DOHH2 (cell line): ENCODE measurements around the gene HERC4.

Experiments used
- H3F3A ChIP-seq: fragments of 200-600 bp; sonication (generic), shearing (Covaris generic); 2 replicates; pipeline ENCODE4 v1.6.0; 2016; ENCODE audit warnings: antibody characterized with exemption, mild to moderate bottlenecking; ENCODE audit not compliant: control insufficient read depth, insufficient read depth
- H3K27ac ChIP-seq: fragments of 200-600 bp; sonication (generic); 2 replicates; pipeline ENCODE4 v1.5.1; 2014; ENCODE audit warnings: low read depth, mild to moderate bottlenecking, low read length, moderate library complexity
- H3K27me3 ChIP-seq: fragments of 200-600 bp; sonication (generic); 2 replicates; pipeline ENCODE4 v1.6.1; 2014; ENCODE audit warnings: mild to moderate bottlenecking, low read length, mixed read lengths; ENCODE audit not compliant: control insufficient read depth
- H3K36me3 ChIP-seq: fragments of 200-600 bp; sonication (generic); 2 replicates; pipeline ENCODE4 v1.6.1; 2014; ENCODE audit warnings: mild to moderate bottlenecking, low read length, moderate library complexity, mixed read lengths; ENCODE audit not compliant: control insufficient read depth
- H3K4me1 ChIP-seq: fragments of 200-600 bp; sonication (generic); 2 replicates; pipeline ENCODE4 v1.6.1; 2014; ENCODE audit warnings: mild to moderate bottlenecking, low read length, mixed read lengths; ENCODE audit not compliant: control insufficient read depth
- H3K4me2 ChIP-seq: fragments of 200-600 bp; sonication (generic); 2 replicates; pipeline ENCODE4 v1.6.0; 2014; ENCODE audit warnings: mild to moderate bottlenecking, low read length, moderate library complexity
- H3K4me3 ChIP-seq: fragments of 200-600 bp; sonication (generic); 2 replicates; pipeline ENCODE4 v1.5.1; 2014; ENCODE audit warnings: mild to moderate bottlenecking, low read length, mixed read lengths
- H3K79me2 ChIP-seq: fragments of 200-600 bp; sonication (generic); 2 replicates; pipeline ENCODE4 v1.6.1; 2014; ENCODE audit warnings: mild to moderate bottlenecking, low read length, mixed read lengths; ENCODE audit not compliant: control insufficient read depth
- H3K9me2 ChIP-seq: fragments of 200-600 bp; sonication (generic); replicated peaks from 2 replicates; pipeline ENCODE4 v1.6.1; 2014; ENCODE audit warnings: mild to moderate bottlenecking, low read length, mixed read lengths; ENCODE audit not compliant: control insufficient read depth
- H3K9me3 ChIP-seq: fragments of 200-600 bp; sonication (generic); 2 replicates; pipeline ENCODE4 v1.6.1; 2014; ENCODE audit warnings: antibody characterized with exemption, low read length, mixed read lengths; ENCODE audit not compliant: control insufficient read depth, insufficient read depth
- H4K20me1 ChIP-seq: fragments of 200-600 bp; sonication (generic); 2 replicates; pipeline ENCODE4 v1.6.0; 2014; ENCODE audit warnings: low read depth, mild to moderate bottlenecking, antibody characterized with exemption, low read length, moderate library complexity; ENCODE audit not compliant: control insufficient read depth, insufficient read depth
- EZH2phosphoT487 ChIP-seq: fragments of 200-600 bp; sonication (generic); IDR thresholded peaks from 2 replicates; pipeline ENCODE4 v1.6.1; 2017; ENCODE audit warnings: borderline replicate concordance, mild to moderate bottlenecking, antibody characterized with exemption, low read length, moderate library complexity, mixed read lengths
- TF ChIP-seq, protein P1 (sequence below): fragments of 200-600 bp; sonication (generic); IDR thresholded peaks from one replicate; pipeline ENCODE4 v1.5.1; 2014; ENCODE audit warnings: antibody characterized with exemption, mild to moderate bottlenecking, low read depth, low read length; ENCODE audit not compliant: poor library complexity, severe bottlenecking

Gene HERC4

DNA sequence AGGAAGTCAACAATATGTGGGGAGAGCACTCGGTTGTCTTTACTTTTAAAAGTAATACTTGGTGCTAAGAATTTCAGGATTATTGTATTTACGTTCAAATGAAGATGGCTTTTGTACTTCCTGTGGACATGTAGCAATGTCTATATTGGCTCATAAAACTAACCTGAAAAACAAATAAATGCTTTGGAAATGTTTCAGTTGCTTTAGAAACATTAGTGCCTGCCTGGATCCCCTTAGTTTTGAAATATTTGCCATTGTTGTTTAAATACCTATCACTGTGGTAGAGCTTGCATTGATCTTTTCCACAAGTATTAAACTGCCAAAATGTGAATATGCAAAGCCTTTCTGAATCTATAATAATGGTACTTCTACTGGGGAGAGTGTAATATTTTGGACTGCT is 157.9 kb downstream of the HERC4 start:
- no peaks in the 10 kb centered on the region for H4K20me1 ChIP-seq
- H3K27me3 ChIP-seq: no peaks in the 10 kb centered on the region
- no peaks in the 10 kb centered on the region for H3K9me3 ChIP-seq
- H3K27ac ChIP-seq: no peak overlapping the region
- peaks cover 35% of the 10 kb centered on the region for H3F3A ChIP-seq
- TF ChIP-seq, protein P1, sequence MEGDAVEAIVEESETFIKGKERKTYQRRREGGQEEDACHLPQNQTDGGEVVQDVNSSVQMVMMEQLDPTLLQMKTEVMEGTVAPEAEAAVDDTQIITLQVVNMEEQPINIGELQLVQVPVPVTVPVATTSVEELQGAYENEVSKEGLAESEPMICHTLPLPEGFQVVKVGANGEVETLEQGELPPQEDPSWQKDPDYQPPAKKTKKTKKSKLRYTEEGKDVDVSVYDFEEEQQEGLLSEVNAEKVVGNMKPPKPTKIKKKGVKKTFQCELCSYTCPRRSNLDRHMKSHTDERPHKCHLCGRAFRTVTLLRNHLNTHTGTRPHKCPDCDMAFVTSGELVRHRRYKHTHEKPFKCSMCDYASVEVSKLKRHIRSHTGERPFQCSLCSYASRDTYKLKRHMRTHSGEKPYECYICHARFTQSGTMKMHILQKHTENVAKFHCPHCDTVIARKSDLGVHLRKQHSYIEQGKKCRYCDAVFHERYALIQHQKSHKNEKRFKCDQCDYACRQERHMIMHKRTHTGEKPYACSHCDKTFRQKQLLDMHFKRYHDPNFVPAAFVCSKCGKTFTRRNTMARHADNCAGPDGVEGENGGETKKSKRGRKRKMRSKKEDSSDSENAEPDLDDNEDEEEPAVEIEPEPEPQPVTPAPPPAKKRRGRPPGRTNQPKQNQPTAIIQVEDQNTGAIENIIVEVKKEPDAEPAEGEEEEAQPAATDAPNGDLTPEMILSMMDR: no peak
- no peak for TF ChIP-seq EZH2phosphoT487
- H3K4me3 ChIP-seq: no peak overlapping the region
- H3K36me3 ChIP-seq: peaks cover 69% of the 10 kb centered on the region
- H3K4me1 ChIP-seq: peaks cover 8% of the 10 kb centered on the region
- H3K79me2 ChIP-seq: peaks cover 27% of the 10 kb centered on the region
- no peaks in the 10 kb centered on the region for H3K9me2 ChIP-seq
- no peak overlapping the region for H3K4me2 ChIP-seq

DNA sequence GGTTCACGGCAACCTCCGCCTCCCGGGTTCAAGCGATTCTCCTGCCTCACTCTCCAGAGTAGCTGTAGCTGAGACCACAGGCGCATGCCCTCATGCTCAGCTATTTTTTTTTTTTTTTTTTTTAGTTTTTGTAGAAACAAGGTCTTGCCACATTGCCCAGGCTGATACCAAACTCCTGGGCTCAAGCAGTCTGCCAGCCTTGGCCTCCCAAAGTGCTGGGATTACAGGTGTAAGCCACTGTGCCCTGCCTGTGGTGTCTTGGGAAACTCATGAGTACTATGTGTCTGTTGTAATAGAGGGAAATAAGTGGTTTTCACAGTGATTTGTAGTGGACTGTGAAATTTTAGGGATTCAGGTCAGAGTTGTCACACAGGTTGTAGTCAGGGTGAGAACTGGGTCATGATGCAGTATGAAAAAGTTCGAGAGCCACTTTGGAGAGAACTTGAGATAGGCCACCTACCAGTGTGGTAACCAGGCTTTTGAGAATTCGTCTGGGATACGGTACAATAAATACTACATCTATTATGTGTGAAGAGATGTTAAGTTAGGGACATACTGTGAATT is 160.2 kb downstream of the HERC4 start:
- Histone ChIP-seq H3K4me3 (no peak overlapping the region), H3K27me3 (no peaks in the 10 kb centered on the region), H3K4me2 (no peak overlapping the region), H3K4me1 (peaks cover 28% of the 10 kb centered on the region), H3K79me2 (peaks cover 37% of the 10 kb centered on the region), H3K27ac (no peak overlapping the region), H3F3A (peaks cover 30% of the 10 kb centered on the region), H3K36me3 (peaks cover 88% of the 10 kb centered on the region), H3K9me2 (no peaks in the 10 kb centered on the region), H3K9me3 (no peaks in the 10 kb centered on the region), H4K20me1 (no peaks in the 10 kb centered on the region)
- no peak for TF ChIP-seq EZH2phosphoT487
- TF ChIP-seq, protein P1: no peak

DNA sequence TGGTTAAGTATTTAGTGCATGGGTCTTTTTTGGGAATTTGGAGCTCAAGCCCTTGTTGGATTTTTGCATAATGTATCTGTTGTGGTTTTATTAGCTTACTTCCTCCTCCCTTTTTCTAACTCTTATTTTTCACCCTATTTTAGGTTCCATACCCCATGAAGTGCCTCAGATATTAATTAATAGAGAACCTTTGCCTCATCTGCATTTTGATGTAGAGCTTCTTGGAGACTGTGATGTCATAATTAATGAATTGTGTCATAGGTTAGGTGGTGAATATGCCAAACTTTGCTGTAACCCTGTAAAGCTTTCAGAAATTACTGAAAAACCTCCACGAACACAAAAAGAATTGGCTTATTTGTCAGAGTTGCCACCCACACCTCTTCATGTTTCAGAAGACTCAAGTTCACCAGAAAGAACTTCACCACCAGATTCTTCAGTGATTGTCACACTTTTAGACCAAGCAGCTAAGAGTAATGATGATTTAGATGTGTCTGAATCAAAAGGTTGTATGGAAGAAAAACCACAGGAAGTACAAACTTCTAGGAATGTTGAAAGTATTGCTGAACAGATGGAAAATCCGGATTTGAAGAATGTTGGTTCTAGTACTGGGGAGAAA is 162.6 kb downstream of the HERC4 start:
- Histone ChIP-seq H3K27ac (peak overlapping the region; percentile 29), H3K36me3 (peaks cover 93% of the 10 kb centered on the region)

More for the DNA sequence above, 162.6 kb downstream of the HERC4 start:
- Histone ChIP-seq H4K20me1 (no peaks in the 10 kb centered on the region), H3K27me3 (no peaks in the 10 kb centered on the region), H3F3A (peaks cover 19% of the 10 kb centered on the region), H3K9me3 (no peaks in the 10 kb centered on the region), H3K9me2 (no peaks in the 10 kb centered on the region), H3K4me3 (no peak overlapping the region), H3K4me2 (peak overlapping the region; percentile 34), H3K79me2 (peaks cover 37% of the 10 kb centered on the region), H3K4me1 (peaks cover 38% of the 10 kb centered on the region)
- TF ChIP-seq, protein P1: no peak
- no peak for TF ChIP-seq EZH2phosphoT487
